Measurements from ENCODE around the gene USP32.

USP32 gene

DNA sequence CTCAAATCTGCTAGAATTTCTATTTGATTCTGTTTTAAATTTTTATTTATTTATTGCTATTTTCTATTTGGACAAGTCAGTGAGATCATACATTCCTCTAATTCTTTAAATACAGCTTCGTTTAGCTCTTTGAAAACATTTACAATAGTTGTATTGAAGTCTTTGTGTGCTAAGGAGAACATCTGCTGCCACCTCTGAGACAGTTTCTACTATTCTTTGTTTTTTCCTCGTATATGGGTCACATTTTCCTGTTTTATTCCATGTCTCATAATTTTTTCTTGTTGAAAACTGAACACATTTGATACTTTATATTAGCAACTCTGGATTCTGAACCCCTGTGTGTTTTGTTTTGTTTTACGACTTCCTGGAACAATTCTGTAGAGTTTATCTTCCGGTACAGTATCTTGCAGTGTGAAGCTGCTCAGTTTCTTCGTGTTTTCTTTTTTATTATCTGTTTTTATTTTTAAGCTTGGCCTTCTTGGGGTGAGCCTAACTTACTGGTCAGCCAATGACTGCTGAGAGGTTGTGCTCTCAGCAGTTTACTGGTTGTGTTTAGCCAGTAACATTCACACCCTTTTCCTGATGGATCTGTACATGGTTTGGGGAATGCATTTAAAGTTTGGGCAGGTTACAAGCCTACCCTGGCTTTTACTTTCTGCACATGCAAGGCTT, 143.2 kb downstream of the USP32 start:
- no peak overlapping the region for H3K4me3 ChIP-seq (ENCODE audit: low read depth, low read length)

DNA sequence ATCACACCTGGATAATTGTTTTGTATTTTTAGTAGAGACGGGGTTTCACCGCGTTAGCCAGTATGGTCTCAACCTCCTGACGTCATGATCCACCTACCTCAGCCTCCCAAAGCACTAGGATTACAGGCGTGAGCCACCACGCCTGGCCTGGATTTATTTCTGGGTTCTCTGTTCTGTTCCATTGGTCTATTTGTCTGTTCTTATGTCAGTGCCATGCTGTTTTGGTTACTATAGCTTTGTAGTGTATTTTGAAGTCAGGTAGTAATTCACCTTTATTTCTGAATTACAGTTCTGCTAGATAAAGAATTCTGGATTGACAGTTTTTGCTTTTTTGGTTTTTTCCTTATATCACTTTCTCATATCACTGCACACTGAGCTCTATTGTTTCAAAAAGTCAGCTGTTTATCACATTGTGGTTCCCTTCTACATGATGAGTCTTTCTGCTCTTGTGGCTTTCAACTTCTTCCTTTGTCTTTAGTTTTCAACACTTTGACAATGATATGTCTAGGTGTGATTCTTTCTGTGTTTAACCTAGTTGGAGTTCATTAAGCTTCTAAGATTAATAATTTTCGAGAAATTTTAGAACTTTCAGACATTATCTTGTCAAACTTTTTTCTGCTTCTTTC, 144.0 kb downstream of the USP32 start:
- no peak overlapping the region for H3K4me3 ChIP-seq (ENCODE audit: low read depth, low read length)
- TF ChIP-seq, protein P1, sequence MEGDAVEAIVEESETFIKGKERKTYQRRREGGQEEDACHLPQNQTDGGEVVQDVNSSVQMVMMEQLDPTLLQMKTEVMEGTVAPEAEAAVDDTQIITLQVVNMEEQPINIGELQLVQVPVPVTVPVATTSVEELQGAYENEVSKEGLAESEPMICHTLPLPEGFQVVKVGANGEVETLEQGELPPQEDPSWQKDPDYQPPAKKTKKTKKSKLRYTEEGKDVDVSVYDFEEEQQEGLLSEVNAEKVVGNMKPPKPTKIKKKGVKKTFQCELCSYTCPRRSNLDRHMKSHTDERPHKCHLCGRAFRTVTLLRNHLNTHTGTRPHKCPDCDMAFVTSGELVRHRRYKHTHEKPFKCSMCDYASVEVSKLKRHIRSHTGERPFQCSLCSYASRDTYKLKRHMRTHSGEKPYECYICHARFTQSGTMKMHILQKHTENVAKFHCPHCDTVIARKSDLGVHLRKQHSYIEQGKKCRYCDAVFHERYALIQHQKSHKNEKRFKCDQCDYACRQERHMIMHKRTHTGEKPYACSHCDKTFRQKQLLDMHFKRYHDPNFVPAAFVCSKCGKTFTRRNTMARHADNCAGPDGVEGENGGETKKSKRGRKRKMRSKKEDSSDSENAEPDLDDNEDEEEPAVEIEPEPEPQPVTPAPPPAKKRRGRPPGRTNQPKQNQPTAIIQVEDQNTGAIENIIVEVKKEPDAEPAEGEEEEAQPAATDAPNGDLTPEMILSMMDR (IDR thresholded peaks at IDR 0.05; ENCODE audit: borderline replicate concordance, insufficient read depth, low read depth, low read length), result no peak

More for the DNA sequence above, 143.2 kb downstream of the USP32 start:
- TF ChIP-seq, protein P1 (IDR thresholded peaks at IDR 0.05; ENCODE audit: borderline replicate concordance, insufficient read depth, low read depth, low read length), result no peak

DNA sequence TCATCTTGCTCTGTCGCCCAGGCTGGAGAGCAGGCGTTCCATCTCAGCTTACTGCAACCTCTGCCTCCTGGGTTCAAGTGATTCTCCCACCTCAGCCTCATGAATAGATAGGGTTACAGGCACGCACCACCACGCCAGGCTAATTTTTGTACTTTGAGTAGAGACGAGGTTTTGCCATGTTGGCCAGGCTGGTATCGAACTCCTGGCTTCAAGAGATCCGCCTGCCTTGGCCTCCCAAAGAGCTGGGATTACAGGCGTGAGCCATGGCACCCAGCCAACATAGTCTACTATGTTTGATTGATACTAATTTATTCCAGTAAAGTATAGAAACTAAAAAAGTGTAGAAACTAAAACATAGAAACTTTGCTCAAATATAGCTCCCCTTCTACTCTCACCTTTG, 147.3 kb downstream of the USP32 start:
- no peak overlapping the region for H3K4me3 ChIP-seq (ENCODE audit: low read depth, low read length)
- TF ChIP-seq, protein P1 (IDR thresholded peaks at IDR 0.05; ENCODE audit: borderline replicate concordance, insufficient read depth, low read depth, low read length), result no peak

DNA sequence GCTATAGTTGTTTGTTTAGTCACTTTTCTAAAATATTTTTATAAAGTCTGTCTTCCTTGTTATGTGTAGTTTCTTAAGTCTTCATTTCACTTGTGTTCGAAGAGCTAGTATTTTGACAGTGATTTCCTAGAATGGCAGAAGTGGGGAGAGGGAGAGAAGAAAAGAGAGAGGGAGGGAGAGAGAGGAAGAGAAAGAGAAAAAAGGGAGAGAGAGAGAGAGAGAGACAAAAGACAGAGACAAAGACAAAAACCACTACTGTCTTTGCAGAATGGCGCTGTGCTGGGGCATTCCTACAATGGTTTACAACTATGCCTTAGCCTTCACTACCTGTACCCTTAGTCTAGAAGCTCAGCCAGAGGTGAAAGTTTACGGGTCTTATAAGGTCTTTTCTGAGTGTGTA, 151.6 kb downstream of the USP32 start:
- TF ChIP-seq, protein P1 (IDR thresholded peaks at IDR 0.05; ENCODE audit: borderline replicate concordance, insufficient read depth, low read depth, low read length), result no peak
- no peak overlapping the region for H3K4me3 ChIP-seq (ENCODE audit: low read depth, low read length)

DNA sequence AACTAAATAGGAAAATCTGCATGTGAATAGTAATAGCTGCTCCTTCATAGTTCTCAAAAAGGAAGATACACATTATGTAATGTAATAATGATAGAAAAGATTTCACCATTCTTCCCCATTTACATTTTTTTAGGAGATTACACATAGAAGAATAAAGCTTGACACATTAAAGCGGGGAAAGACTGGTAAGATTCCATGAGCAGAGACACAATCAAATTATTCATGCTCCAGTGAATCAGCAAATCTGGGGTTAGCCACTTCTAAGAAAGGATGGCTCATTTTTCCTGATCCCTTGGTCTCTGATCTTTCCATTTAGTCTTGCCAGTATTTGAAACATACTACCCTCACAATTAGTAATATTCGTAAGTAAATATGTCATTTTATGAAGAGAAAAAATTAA, 160.2 kb downstream of the USP32 start:
- TF ChIP-seq, protein P1 (IDR thresholded peaks at IDR 0.05; ENCODE audit: borderline replicate concordance, insufficient read depth, low read depth, low read length), result no peak

DNA sequence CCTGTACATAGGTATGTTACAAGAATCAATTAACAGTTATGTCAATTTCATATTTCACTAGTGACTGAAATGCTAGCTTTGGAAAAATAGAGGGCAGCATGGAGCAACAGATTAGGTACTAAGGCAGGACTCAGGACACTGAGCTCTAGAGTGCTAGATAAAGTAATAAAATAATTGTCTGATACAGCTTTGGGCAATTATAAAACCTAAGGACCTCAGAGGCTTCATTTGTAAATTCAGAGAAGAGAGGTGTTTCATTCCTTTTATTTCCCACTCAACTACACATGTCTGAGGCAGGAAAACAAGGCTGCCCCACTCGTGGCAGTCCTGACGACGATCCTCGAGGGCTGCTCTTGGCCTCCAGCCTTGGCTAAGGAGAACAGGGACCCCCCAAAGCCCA, 160.7 kb downstream of the USP32 start:
- TF ChIP-seq, protein P1 (IDR thresholded peaks at IDR 0.05; ENCODE audit: borderline replicate concordance, insufficient read depth, low read depth, low read length), result peak; percentile 12; the same call in 1 of the 2 replicates
- H3K4me3 ChIP-seq (ENCODE audit: low read depth, low read length), result no peak overlapping the region

More for the DNA sequence above, 160.2 kb downstream of the USP32 start:
- H3K4me3 ChIP-seq (ENCODE audit: low read depth, low read length), result no peak overlapping the region

DNA sequence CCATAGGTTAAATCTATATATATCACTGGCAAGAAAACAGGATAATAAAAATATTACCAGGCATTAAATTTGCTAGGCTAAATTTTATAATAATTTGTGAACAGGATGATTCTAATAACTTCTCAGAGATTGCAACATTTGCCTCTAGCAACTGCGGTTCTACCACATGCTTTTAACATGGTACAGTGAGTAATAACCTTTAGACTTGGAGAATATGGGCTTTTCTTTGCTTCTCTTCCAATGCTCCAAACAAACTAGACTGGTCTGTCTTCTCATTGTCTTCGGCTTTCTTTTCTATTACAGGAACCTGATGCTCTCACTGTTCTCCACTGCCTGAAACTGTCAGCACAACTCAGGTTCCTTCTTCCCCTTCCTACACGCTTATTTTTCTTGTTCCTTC, 161.6 kb downstream of the USP32 start:
- H3K4me3 ChIP-seq (ENCODE audit: low read depth, low read length), result no peak overlapping the region
- TF ChIP-seq, protein P1 (IDR thresholded peaks at IDR 0.05; ENCODE audit: borderline replicate concordance, insufficient read depth, low read depth, low read length), result no peak
